Adipose tissue (tissue), 3 donors: ENCODE measurements around the gene NPPC. TPM values are rescaled to one million over a fixed set of nuclear protein-coding genes. Genes with fewer than 3 reads are reported as not detected.
"Not testable (repeated sequence)": the region's sequence is repeated elsewhere in the genome, so short reads cannot be mapped to it uniquely, and the experiment has no call there.

ENCODE experiments used
- H3K27ac ChIP-seq: one replicate; pipeline ENCODE4 v1.5.1; 2013; ENCODE audit warnings: low read depth, low read length
- WGBS, 3 donors: extraction: QIAGEN DNeasy Blood & Tissue Kit; methylation state at CpG; one replicate each; pipeline ENCODE4 v1.1.7; 2013; 5-methylcytosine and 5-hydroxymethylcytosine counted together
- polyA plus RNA-seq, 3 donors: library from polyadenylated mRNA; stranded (reverse); fragments of 200-250 nt; gene quantifications; one replicate each; pipeline ENCODE4 v1.2.3, GENCODE V29; 2013
- donor health status: healthy with polysubstance abuse.
- donor health status: Bipolar disorder and iron deficiency.
- donor health status: healthy.

Gene NPPC
- polyA plus RNA-seq, 3 donors: 0.07 to 0.92 TPM; not detected in 1

- WGBS, 3 donors: 91 to 93% (median 92%) methylated on average over 8 of the region's 8 CpGs
- H3K27ac ChIP-seq: no peak overlapping the region
Measured at GRCh38 chr2:231907765-231908164, 18.4 kb downstream of the NPPC start.

- 88 to 95% (median 90%) methylated on average over 4 of the region's 4 CpGs for WGBS, 3 donors
- H3K27ac ChIP-seq: no peak overlapping the region
Measured at GRCh38 chr2:231905026-231905425, 21.2 kb downstream of the NPPC start.

- no peak overlapping the region for H3K27ac ChIP-seq
- WGBS, 3 donors: 85 to 89% (median 89%) methylated on average over 12 of the region's 12 CpGs
Measured at GRCh38 chr2:231904161-231904611, 22.0 kb downstream of the NPPC start.

GRCh38 chr2:231902598-231902997 lies 23.6 kb downstream of the NPPC start:
- no peak overlapping the region for H3K27ac ChIP-seq
- 79 to 81% (median 80%) methylated on average over 5 of the region's 5 CpGs for WGBS, 3 donors

- H3K27ac ChIP-seq: no peak overlapping the region
- WGBS, 3 donors: 69 to 81% (median 79%) methylated on average over 5 of the region's 5 CpGs
Measured at GRCh38 chr2:231900972-231901371, 25.2 kb downstream of the NPPC start.

- H3K27ac ChIP-seq: no peak overlapping the region
- 12 to 26% (median 17%) methylated on average over 22 of the region's 22 CpGs for WGBS, 3 donors
Measured at GRCh38 chr2:231900486-231900942, 25.7 kb downstream of the NPPC start.

GRCh38 chr2:231894566-231895380 lies 31.4 kb downstream of the NPPC start:
- no peak overlapping the region for H3K27ac ChIP-seq
- WGBS, 3 donors: 90 to 91% (median 91%) methylated on average over 15 of the region's 15 CpGs

GRCh38 chr2:231891514-231891905 lies 34.7 kb downstream of the NPPC start:
- 81 to 87% (median 85%) methylated on average over 11 of the region's 11 CpGs for WGBS, 3 donors
- H3K27ac ChIP-seq: no peak overlapping the region

GRCh38 chr2:231890896-231891513 lies 35.2 kb downstream of the NPPC start:
- WGBS, 3 donors: 49 to 77% (median 72%) methylated on average over 11 of the region's 11 CpGs
- H3K27ac ChIP-seq: no peak overlapping the region

- no peak overlapping the region for H3K27ac ChIP-seq
- 87 to 95% (median 93%) methylated on average over 6 of the region's 6 CpGs for WGBS, 3 donors
Measured at GRCh38 chr2:231887756-231888155, 38.4 kb downstream of the NPPC start.

GRCh38 chr2:231886071-231886681 lies 40.0 kb downstream of the NPPC start:
- 52 to 63% (median 62%) methylated on average over 3 of the region's 3 CpGs for WGBS, 3 donors
- no peak overlapping the region for H3K27ac ChIP-seq

- WGBS, 3 donors: 68 to 70% (median 69%) methylated on average over 8 of the region's 8 CpGs
Measured at GRCh38 chr2:231884438-231885140, 41.6 kb downstream of the NPPC start.

GRCh38 chr2:231883468-231883881 lies 42.7 kb downstream of the NPPC start:
- WGBS, 3 donors: 5 to 42% (median 9%) methylated on average over 5 of the region's 5 CpGs
- no peak overlapping the region for H3K27ac ChIP-seq

More at GRCh38 chr2:231884438-231885140, 41.6 kb downstream of the NPPC start:
- no peak overlapping the region for H3K27ac ChIP-seq

GRCh38 chr2:231882646-231883045 lies 43.5 kb downstream of the NPPC start:
- H3K27ac ChIP-seq: no peak overlapping the region
- WGBS, 3 donors: 69 to 76% (median 73%) methylated on average over 7 of the region's 7 CpGs

- not testable (repeated sequence) for H3K27ac ChIP-seq
- WGBS, 3 donors: 72 to 89% (median 74%) methylated on average over 4 of the region's 4 CpGs
Measured at GRCh38 chr2:231880371-231880770, 45.8 kb downstream of the NPPC start.

- H3K27ac ChIP-seq: no peak overlapping the region
- 83 to 86% (median 86%) methylated on average over 7 of the region's 7 CpGs for WGBS, 3 donors
Measured at GRCh38 chr2:231879216-231879615, 47.0 kb downstream of the NPPC start.

GRCh38 chr2:231877533-231878456 lies 48.4 kb downstream of the NPPC start:
- 70 to 91% (median 89%) methylated on average over 15 of the region's 15 CpGs for WGBS, 3 donors
- H3K27ac ChIP-seq: no peak overlapping the region

- 74 to 84% (median 78%) methylated on average over 1 of the region's 1 CpG for WGBS, 3 donors
- H3K27ac ChIP-seq: no peak overlapping the region
Measured at GRCh38 chr2:231874944-231875343, 51.3 kb downstream of the NPPC start.
